ENCODE results near the gene TPP1. TPM values are rescaled to one million over a fixed set of nuclear protein-coding genes. Genes with fewer than 3 reads are reported as not detected.
A peak's percentile ranks its signal among the peaks of the same experiment; 100 is the strongest.

TPP1 gene
- total RNA-seq, 1 experiment from 2014 or later: 61.7 TPM

GRCh38 chr11:6603287-6604080 lies 15.7 kb downstream of the TPP1 start, which contains the start of the genes ILK and RRP8:
Gene ILK (plus strand): TSS chr11:6603774. CDS start chr11:6604272, 498 bp downstream.
Gene RRP8 (minus strand): TSS chr11:6603616. CDS start chr11:6603502, 114 bp downstream.
- peak within 1 kb of the TSS; percentile 60 for H3K4me3 ChIP-seq (ENCODE audit: low read depth, low read length)
- intact Hi-C loops (cut with micrococcal nuclease; ENCODE audit: unreplicated experiment): loop anchor here (1.0 to 2.0 kb wide), 6 partner anchors 16 to 129 kb away; partner anchors contain the start of genes MRPL17 and TPP1

GRCh38 chr11:6602096-6602940 lies 16.9 kb downstream of the TPP1 start:
- no peaks in the 10 kb centered on the region for H3K9me3 Mint-ChIP-seq (ENCODE audit: unreplicated experiment)
- POLR2A ChIA-PET: interaction anchor here (0.6 to 2.2 kb wide), 3 partner anchors 81 to 182 kb away, joined by 3 to 10 read pairs (median 5); partner anchors contain the start of genes ARFIP2, MRPL17 and TIMM10B
- H3K4me3 Mint-ChIP-seq (ENCODE audit: unreplicated experiment): no peak overlapping the region
- H3K27me3 ChIP-seq (replicated peaks; ENCODE audit: control insufficient read depth, insufficient read depth, low read length): no peaks in the 10 kb centered on the region
- peaks cover 12% of the 10 kb centered on the region for H3K4me1 Mint-ChIP-seq (ENCODE audit: low read depth, unreplicated experiment)
- BruUV-seq (replicated peaks): no TSS peak
- no peak overlapping the region for H3K27ac Mint-ChIP-seq (ENCODE audit: unreplicated experiment)
- peaks cover 38% of the 10 kb centered on the region for H3K4me1 ChIP-seq
- DNase-seq: no peak
- intact Hi-C loops (cut with micrococcal nuclease; ENCODE audit: unreplicated experiment): loop anchor here (2.0 kb wide), 1 partner anchor 118 kb away; no protein-coding TSS in a partner anchor
- no peaks in the 10 kb centered on the region for H3K27me3 Mint-ChIP-seq (ENCODE audit: insufficient read depth, unreplicated experiment)
- peak overlapping the region; percentile 60 for H3K4me3 ChIP-seq (ENCODE audit: low read depth, low read length)
- TF ChIP-seq, protein P1, sequence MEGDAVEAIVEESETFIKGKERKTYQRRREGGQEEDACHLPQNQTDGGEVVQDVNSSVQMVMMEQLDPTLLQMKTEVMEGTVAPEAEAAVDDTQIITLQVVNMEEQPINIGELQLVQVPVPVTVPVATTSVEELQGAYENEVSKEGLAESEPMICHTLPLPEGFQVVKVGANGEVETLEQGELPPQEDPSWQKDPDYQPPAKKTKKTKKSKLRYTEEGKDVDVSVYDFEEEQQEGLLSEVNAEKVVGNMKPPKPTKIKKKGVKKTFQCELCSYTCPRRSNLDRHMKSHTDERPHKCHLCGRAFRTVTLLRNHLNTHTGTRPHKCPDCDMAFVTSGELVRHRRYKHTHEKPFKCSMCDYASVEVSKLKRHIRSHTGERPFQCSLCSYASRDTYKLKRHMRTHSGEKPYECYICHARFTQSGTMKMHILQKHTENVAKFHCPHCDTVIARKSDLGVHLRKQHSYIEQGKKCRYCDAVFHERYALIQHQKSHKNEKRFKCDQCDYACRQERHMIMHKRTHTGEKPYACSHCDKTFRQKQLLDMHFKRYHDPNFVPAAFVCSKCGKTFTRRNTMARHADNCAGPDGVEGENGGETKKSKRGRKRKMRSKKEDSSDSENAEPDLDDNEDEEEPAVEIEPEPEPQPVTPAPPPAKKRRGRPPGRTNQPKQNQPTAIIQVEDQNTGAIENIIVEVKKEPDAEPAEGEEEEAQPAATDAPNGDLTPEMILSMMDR (IDR thresholded peaks at IDR 0.05; ENCODE audit: insufficient read depth in 1 of 2, low read depth in 1 of 2, low read length in 1 of 2, severe bottlenecking in 1 of 2, unreplicated experiment in 1 of 2): no peak
- H3K36me3 ChIP-seq (ENCODE audit: control insufficient read depth, insufficient read depth, low read length): peaks cover 6% of the 10 kb centered on the region
- peaks cover 15% of the 10 kb centered on the region for H3K36me3 Mint-ChIP-seq (ENCODE audit: insufficient read depth, unreplicated experiment)
- H3K9me3 ChIP-seq: no peaks in the 10 kb centered on the region
- CTCF ChIA-PET: interaction anchor here (0.5 to 1.8 kb wide), 5 partner anchors 69 to 223 kb away, joined by 3 to 11 read pairs (median 5); partner anchors contain the start of genes MRPL17 and SMPD1

More at GRCh38 chr11:6603287-6604080, 15.7 kb downstream of the TPP1 start, which contains the start of the genes ILK and RRP8:
- H3K27me3 Mint-ChIP-seq (ENCODE audit: insufficient read depth, unreplicated experiment): no peaks in the 10 kb centered on the region
- ChIA-PET POLR2A (interaction anchor here (0.6 to 2.2 kb wide), 6 partner anchors 9 to 286 kb away, joined by 3 to 10 read pairs (median 6); partner anchors contain the start of genes ARFIP2, MRPL17 and TIMM10B), CTCF (interaction anchor here (0.7 to 1.8 kb wide), 7 partner anchors 15 to 224 kb away, joined by 3 to 11 read pairs (median 4); partner anchors contain the start of genes MRPL17 and TPP1)
- Histone ChIP-seq H3K27me3 (replicated peaks; ENCODE audit: control insufficient read depth, insufficient read depth, low read length) (no peaks in the 10 kb centered on the region), H3K9me3 (no peaks in the 10 kb centered on the region), H3K36me3 (ENCODE audit: control insufficient read depth, insufficient read depth, low read length) (peaks cover 6% of the 10 kb centered on the region), H3K4me1 (peaks cover 38% of the 10 kb centered on the region)
- peaks cover 5% of the 10 kb centered on the region for H3K36me3 Mint-ChIP-seq (ENCODE audit: insufficient read depth, unreplicated experiment)
- TF ChIP-seq, protein P1 (IDR thresholded peaks at IDR 0.05; ENCODE audit: insufficient read depth in 1 of 2, low read depth in 1 of 2, low read length in 1 of 2, severe bottlenecking in 1 of 2, unreplicated experiment in 1 of 2): peak in 1 of 2 experiments; percentile 12
- peaks cover 17% of the 10 kb centered on the region for H3K4me1 Mint-ChIP-seq (ENCODE audit: low read depth, unreplicated experiment)
- H3K27ac Mint-ChIP-seq (ENCODE audit: unreplicated experiment): no peak within 1 kb of the TSS
- no peaks in the 10 kb centered on the region for H3K9me3 Mint-ChIP-seq (ENCODE audit: unreplicated experiment)
- DNase-seq: peak; percentile 90 to 93
- no peak within 1 kb of the TSS for H3K4me3 Mint-ChIP-seq (ENCODE audit: unreplicated experiment)
- no TSS peak for BruUV-seq (replicated peaks)
